HG03175 (cell line): ENCODE results near the gene IRF7.

Source experiments
- ATAC-seq: cut with Tn5 transposase; IDR thresholded peaks from one replicate; pipeline ENCODE4 v1.9.1; 2021; ENCODE audit warnings: mild to moderate bottlenecking, moderate library complexity; ENCODE audit not compliant: unreplicated experiment

The IRF7 gene

DNA sequence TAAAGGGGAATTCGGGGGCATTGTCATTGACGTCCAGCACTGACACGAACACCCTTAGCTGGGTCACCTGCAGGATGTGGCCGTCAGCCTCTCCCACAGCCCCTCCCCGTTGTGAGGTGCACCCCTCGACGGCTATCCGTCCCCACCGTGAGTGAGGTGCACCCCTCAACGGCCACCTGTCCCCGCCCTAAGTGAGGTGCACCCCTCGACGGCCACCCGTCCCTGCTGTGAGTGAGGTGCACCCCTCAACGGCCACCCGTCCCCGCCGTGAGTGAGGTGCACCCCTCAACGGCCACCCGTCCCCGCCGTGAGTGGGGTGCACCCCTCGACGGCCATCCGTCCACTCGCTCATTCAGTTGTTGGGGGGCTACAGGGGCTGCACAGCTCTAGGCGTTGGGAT is 6.1 kb upstream of the IRF7 start:
- no peak for ATAC-seq

- no peak for ATAC-seq
Measured at GRCh38 chr11:620935-621814, 5.4 kb upstream of the IRF7 start.

GRCh38 chr11:620201-620600 is 4.5 kb upstream of the IRF7 start:
- no peak for ATAC-seq

GRCh38 chr11:619628-620050 is 3.9 kb upstream of the IRF7 start:
- no peak for ATAC-seq

GRCh38 chr11:618856-619627 is 3.3 kb upstream of the IRF7 start:
- ATAC-seq, result no peak

- no peak for ATAC-seq
Measured at GRCh38 chr11:617912-618682, 2.3 kb upstream of the IRF7 start.

DNA sequence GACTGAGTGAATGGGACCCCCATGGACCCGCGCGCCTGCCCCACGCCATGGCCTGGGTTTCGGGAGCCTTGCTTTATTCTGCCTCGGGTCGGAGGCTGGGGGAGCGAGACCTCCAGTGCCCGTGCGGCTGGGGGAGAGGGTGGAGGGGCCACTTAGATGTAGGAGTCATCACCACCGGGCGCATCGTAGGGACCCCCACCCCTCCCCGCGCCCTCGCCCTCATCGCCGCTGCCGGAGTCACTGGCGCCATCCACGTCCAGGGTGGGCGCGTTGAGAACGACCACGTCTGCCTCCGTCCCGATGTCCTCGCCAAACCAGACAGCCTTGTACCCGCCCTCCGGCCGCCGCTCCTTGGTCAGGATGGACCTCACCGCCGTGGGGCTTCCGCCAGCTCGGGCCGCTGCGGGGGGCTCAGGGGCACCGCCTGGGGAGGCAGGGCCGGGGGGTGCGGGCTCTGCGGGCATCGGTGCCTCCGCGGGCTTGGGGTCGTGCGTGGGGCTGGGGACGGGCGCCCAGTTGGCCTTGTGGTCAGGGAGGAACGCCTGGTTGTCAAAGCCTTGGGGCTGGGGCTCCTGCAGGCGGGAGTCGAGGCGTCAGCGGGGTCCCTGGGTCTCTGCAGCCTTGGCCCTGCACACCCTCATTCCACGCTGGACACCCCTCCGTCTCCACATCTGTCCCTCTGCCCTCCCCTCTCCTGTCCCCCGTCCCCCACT is 1.6 kb upstream of the IRF7 start:
- ATAC-seq, result no peak

- ATAC-seq, result no peak
Measured at GRCh38 chr11:616320-617198, 809 bp upstream of the IRF7 start.

GRCh38 chr11:614623-615503 is 887 bp downstream of the IRF7 start:
- no peak for ATAC-seq

GRCh38 chr11:614021-614622 is 1.6 kb downstream of the IRF7 start:
- no peak for ATAC-seq

- no peak for ATAC-seq
Measured at GRCh38 chr11:613369-613968, 2.3 kb downstream of the IRF7 start.

DNA sequence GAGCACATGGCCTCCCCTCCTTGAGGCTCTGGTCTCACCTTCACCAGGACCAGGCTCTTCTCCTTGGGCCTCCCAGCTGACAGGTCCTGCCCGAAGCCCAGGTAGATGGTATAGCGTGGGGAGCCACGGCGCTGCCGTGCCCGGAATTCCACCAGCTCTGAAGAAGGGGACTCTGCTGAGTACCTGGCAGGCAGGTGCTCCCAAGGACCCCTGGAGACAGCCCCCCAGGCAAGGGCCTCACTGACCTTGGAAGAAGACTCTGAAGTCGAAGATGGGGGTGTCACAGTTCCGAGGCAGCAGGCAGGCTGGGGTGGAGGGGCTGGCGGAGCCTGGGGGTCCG is 2.8 kb downstream of the IRF7 start:
- no peak for ATAC-seq

GRCh38 chr11:612201-612960 is 3.4 kb downstream of the IRF7 start:
- no peak for ATAC-seq

- ATAC-seq, result no peak
Measured at GRCh38 chr11:611001-611996, 4.5 kb downstream of the IRF7 start.

DNA sequence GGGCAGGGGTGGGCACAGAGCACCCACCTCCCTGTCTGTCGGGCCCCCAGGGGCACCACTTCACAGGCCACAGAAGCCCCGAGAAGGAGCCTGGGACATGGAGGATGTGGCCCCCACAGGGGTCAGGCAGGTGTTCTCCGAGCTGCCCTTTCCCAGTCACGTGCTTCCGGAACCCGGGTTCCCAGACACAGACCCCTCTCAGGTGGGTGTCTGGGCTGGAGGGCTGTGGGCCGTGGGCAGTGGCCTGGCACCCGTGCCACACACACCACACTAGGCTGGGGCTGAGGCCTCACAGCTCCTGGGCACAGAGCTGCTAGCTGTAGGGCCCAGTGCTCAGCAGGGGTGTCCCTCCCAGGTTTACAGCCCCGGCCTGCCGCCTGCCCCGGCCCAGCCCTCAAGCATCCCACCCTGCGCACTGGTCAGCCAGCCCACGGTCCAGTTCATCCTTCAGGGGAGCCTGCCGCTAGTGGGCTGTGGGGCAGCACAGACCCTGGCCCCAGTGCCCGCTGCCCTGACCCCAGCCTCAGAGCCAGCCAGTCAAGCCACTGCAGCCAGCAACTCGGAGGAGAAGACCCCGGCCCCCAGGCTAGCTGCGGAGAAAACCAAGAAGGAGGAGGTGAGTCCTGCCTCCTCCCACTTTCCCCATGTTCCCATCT is 5.5 kb downstream of the IRF7 start:
- no peak for ATAC-seq
